WTC11 (cell line): ENCODE results near the gene EFCC1. TPM values are rescaled to one million over a fixed set of nuclear protein-coding genes. Genes with fewer than 3 reads are reported as not detected.

Experiments used
- ATAC-seq: fragments of 200-7000 bp; cut with Tn5 transposase; 2 replicates; pipeline ENCODE4 v1.10.0; 2021; ENCODE audit warnings: mild to moderate bottlenecking, moderate library complexity
- CTCF ChIA-PET: fragments of 300-600 bp; sonication (Branson Sonifier 250); formaldehyde crosslinking; loops from one replicate; lab custom pipeline; 2021; ENCODE audit warnings: antibody characterized with exemption; lab: Charles Lee
- POLR2A ChIA-PET: fragments of 350-600 bp; sonication (Branson Sonifier 250); formaldehyde crosslinking; loops from one replicate; lab custom pipeline; 2021; ENCODE audit warnings: antibody characterized with exemption; lab: Charles Lee
- DNase-seq: peaks from one replicate; pipeline ENCODE4 v3.0.0; 2021; ENCODE audit warnings: low spot score
- H3K27ac Mint-ChIP-seq: 2 replicates; pipeline ENCODE4 v1.8.0; 2021; ENCODE audit warnings: mixed read lengths
- H3K27me3 Mint-ChIP-seq: 2 replicates; pipeline ENCODE4 v1.8.0; 2021; ENCODE audit warnings: low read depth, mild to moderate bottlenecking, moderate library complexity, mixed read lengths
- H3K36me3 Mint-ChIP-seq: 2 replicates; pipeline ENCODE4 v1.8.0; 2021; ENCODE audit warnings: mixed read lengths
- H3K4me1 Mint-ChIP-seq: 2 replicates; pipeline ENCODE4 v1.8.0; 2022; ENCODE audit warnings: mixed read lengths
- H3K4me3 Mint-ChIP-seq: 2 replicates; pipeline ENCODE4 v1.8.0; 2021; ENCODE audit warnings: mild to moderate bottlenecking, moderate library complexity, mixed read lengths
- H3K9me3 Mint-ChIP-seq: 2 replicates; pipeline ENCODE4 v1.8.0; 2021; ENCODE audit warnings: mixed read lengths
- CREM ChIP-seq: sonication (generic); formaldehyde crosslinking; IDR thresholded peaks from 2 replicates; pipeline ENCODE4 v1.8.1; 2022; ENCODE audit warnings: mild to moderate bottlenecking, missing genetic modification reagents, moderate library complexity
- HMGA2 ChIP-seq: fragments of 250-450 bp; sonication (Bioruptor Pico); IDR thresholded peaks from 2 replicates; pipeline ENCODE4 v1.4.0; 2021; ENCODE audit warnings: mild to moderate bottlenecking, moderate library complexity
- NFATC4 ChIP-seq: fragments of 250-450 bp; sonication (Bioruptor Pico); IDR thresholded peaks from 2 replicates; pipeline ENCODE4 v1.9.0; 2021; ENCODE audit warnings: mild to moderate bottlenecking
- SMAD4 ChIP-seq: sonication (generic); formaldehyde crosslinking; IDR thresholded peaks from 2 replicates; pipeline ENCODE4 v1.8.0; 2022; ENCODE audit warnings: mild to moderate bottlenecking, missing genetic modification reagents
- SP1 ChIP-seq: sonication (generic); formaldehyde crosslinking; conservative IDR thresholded peaks from 2 replicates; pipeline ENCODE4 v1.8.1; 2022; ENCODE audit warnings: missing genetic modification reagents
- TP53 ChIP-seq: sonication (generic); formaldehyde crosslinking; IDR thresholded peaks from 2 replicates; pipeline ENCODE4 v1.8.1; 2023; ENCODE audit warnings: mild to moderate bottlenecking, missing genetic modification reagents
- ZNF219 ChIP-seq: sonication (generic); formaldehyde crosslinking; IDR thresholded peaks from 2 replicates; pipeline ENCODE4 v1.8.0; 2023; ENCODE audit warnings: missing genetic modification reagents, mild to moderate bottlenecking, borderline replicate concordance
- ZNF416 ChIP-seq: fragments of 250-450 bp; sonication (Bioruptor Pico); IDR thresholded peaks from 2 replicates; pipeline ENCODE4 v1.9.0; 2021; ENCODE audit warnings: mild to moderate bottlenecking, inconsistent platforms
- total RNA-seq: library from RNA; stranded (reverse); gene quantifications from 3 replicates; pipeline ENCODE4 v1.2.3, GENCODE V29; 2021
- TF ChIP-seq, protein P1 (sequence below): sonication (generic); formaldehyde crosslinking; IDR thresholded peaks from 2 replicates; pipeline ENCODE4 v1.8.1; 2023; ENCODE audit warnings: mild to moderate bottlenecking, missing genetic modification reagents
- TF ChIP-seq, protein P2 (sequence below): fragments of 250-450 bp; sonication (Bioruptor Pico); IDR thresholded peaks from 2 replicates; pipeline ENCODE4 v1.9.0; 2021; ENCODE audit warnings: moderate library complexity, mild to moderate bottlenecking, inconsistent platforms, borderline replicate concordance
- TF ChIP-seq, protein P3 (sequence below): sonication (generic); formaldehyde crosslinking; IDR thresholded peaks from 2 replicates; pipeline ENCODE4 v1.8.1; 2023; ENCODE audit warnings: mild to moderate bottlenecking, missing genetic modification reagents, moderate library complexity
- TF ChIP-seq, protein P4 (sequence below): sonication (generic); formaldehyde crosslinking; IDR thresholded peaks from 2 replicates; pipeline ENCODE4 v1.8.1; 2022; ENCODE audit warnings: mild to moderate bottlenecking, missing genetic modification reagents, moderate library complexity, borderline replicate concordance
- TF ChIP-seq, protein P5 (sequence below): sonication (generic); formaldehyde crosslinking; IDR thresholded peaks from 2 replicates; pipeline ENCODE4 v1.8.0; 2023; ENCODE audit warnings: missing genetic modification reagents, mild to moderate bottlenecking, borderline replicate concordance
- TF ChIP-seq, protein P6 (sequence below): sonication (generic); formaldehyde crosslinking; IDR thresholded peaks from 2 replicates; pipeline ENCODE4 v1.8.0; 2022; ENCODE audit warnings: mild to moderate bottlenecking, missing genetic modification reagents

Gene EFCC1
- total RNA-seq, 1 experiment from 2014 or later, result 0.31 TPM

DNA sequence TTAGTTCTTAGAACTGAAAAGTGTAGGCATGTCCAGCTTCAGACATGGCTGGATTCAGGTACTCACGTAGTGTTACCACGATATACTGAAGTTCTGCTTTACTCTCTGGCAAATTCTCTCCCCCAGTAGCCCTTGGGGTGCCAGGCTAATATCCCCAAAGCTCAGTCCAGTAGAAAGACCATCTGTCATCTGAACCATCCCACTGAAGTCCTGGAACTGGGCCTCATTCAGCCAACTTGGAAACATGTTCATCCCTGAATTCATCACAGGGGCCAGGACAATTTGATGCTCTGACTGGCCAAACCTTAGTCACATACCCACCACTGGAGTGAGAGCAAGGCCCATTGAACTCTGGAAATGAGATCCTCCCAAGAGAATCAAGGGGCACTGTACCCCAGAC is 8.2 kb downstream of the EFCC1 start:
- POLR2A ChIA-PET, result interaction anchor here (0.5 to 1.1 kb wide), 2 partner anchors 8 to 75 kb away, joined by 3 to 4 read pairs; no protein-coding TSS in a partner anchor
- no peak overlapping the region for H3K27ac Mint-ChIP-seq
- CTCF ChIA-PET, result no interaction called here
- H3K4me1 Mint-ChIP-seq, result no peaks in the 10 kb centered on the region
- DNase-seq (no peak), ATAC-seq (no peak)
- peaks cover 4% of the 10 kb centered on the region; the same call in 1 of the 2 replicates for H3K9me3 Mint-ChIP-seq
- H3K36me3 Mint-ChIP-seq, result no peaks in the 10 kb centered on the region
- TF ChIP-seq SP1 (CRISPR knock-in tag) (no peak), ZNF219 (CRISPR knock-in tag) (no peak), CREM (no peak), HMGA2 (CRISPR knock-in tag) (no peak), ZNF416 (CRISPR knock-in tag) (no peak)
- TF ChIP-seq, protein P1, sequence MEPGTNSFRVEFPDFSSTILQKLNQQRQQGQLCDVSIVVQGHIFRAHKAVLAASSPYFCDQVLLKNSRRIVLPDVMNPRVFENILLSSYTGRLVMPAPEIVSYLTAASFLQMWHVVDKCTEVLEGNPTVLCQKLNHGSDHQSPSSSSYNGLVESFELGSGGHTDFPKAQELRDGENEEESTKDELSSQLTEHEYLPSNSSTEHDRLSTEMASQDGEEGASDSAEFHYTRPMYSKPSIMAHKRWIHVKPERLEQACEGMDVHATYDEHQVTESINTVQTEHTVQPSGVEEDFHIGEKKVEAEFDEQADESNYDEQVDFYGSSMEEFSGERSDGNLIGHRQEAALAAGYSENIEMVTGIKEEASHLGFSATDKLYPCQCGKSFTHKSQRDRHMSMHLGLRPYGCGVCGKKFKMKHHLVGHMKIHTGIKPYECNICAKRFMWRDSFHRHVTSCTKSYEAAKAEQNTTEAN (CRISPR knock-in tag), result no peak
- TF ChIP-seq, all 79 proteins: peak for 0
- Mint-ChIP-seq H3K4me3 (no peak overlapping the region), H3K27me3 (peaks cover 42% of the 10 kb centered on the region)

DNA sequence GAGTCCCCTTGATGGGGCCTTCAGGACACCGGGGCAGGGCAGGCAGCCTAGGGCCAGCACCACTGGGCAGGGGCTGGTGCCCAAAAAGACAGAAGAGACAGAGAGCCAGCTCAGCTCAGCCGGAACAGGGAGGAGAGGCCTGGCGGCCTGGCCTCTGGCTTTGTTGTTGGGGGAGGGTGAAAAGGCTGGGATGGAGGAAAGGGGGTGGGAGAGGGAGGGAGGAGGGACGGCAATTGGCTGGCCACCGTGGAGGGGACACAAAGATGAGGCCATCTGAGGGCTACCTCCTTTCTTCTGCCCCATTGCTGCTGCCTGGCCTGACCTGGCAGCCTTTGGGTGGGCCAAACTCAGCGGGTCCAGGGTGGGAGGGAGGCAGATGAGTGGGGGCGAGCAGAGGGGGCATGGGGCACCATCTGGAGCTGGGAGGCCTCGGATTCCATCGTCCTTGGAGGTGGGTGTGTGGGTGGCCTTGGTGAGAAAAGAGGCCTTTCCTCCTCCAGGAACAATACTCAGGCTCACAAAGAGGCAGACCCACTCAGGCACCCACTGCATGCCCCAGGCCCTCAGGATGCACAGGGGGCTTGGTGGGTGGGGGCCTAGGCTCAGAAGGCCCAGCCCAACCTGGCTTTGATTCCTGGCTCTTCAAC is 9.3 kb downstream of the EFCC1 start:
- TF ChIP-seq NFATC4 (CRISPR knock-in tag), result no peak
- TF ChIP-seq, protein P2, sequence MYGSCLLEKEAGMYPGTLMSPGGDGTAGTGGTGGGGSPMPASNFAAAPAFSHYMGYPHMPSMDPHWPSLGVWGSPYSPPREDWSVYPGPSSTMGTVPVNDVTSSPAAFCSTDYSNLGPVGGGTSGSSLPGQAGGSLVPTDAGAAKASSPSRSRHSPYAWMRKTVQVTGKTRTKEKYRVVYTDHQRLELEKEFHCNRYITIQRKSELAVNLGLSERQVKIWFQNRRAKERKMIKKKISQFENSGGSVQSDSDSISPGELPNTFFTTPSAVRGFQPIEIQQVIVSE, result no peak
- TF ChIP-seq, protein P3, sequence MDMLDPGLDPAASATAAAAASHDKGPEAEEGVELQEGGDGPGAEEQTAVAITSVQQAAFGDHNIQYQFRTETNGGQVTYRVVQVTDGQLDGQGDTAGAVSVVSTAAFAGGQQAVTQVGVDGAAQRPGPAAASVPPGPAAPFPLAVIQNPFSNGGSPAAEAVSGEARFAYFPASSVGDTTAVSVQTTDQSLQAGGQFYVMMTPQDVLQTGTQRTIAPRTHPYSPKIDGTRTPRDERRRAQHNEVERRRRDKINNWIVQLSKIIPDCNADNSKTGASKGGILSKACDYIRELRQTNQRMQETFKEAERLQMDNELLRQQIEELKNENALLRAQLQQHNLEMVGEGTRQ (CRISPR knock-in tag), result no peak
- TF ChIP-seq, protein P4, sequence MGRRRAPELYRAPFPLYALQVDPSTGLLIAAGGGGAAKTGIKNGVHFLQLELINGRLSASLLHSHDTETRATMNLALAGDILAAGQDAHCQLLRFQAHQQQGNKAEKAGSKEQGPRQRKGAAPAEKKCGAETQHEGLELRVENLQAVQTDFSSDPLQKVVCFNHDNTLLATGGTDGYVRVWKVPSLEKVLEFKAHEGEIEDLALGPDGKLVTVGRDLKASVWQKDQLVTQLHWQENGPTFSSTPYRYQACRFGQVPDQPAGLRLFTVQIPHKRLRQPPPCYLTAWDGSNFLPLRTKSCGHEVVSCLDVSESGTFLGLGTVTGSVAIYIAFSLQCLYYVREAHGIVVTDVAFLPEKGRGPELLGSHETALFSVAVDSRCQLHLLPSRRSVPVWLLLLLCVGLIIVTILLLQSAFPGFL (CRISPR knock-in tag), result no peak
- TF ChIP-seq, protein P5, sequence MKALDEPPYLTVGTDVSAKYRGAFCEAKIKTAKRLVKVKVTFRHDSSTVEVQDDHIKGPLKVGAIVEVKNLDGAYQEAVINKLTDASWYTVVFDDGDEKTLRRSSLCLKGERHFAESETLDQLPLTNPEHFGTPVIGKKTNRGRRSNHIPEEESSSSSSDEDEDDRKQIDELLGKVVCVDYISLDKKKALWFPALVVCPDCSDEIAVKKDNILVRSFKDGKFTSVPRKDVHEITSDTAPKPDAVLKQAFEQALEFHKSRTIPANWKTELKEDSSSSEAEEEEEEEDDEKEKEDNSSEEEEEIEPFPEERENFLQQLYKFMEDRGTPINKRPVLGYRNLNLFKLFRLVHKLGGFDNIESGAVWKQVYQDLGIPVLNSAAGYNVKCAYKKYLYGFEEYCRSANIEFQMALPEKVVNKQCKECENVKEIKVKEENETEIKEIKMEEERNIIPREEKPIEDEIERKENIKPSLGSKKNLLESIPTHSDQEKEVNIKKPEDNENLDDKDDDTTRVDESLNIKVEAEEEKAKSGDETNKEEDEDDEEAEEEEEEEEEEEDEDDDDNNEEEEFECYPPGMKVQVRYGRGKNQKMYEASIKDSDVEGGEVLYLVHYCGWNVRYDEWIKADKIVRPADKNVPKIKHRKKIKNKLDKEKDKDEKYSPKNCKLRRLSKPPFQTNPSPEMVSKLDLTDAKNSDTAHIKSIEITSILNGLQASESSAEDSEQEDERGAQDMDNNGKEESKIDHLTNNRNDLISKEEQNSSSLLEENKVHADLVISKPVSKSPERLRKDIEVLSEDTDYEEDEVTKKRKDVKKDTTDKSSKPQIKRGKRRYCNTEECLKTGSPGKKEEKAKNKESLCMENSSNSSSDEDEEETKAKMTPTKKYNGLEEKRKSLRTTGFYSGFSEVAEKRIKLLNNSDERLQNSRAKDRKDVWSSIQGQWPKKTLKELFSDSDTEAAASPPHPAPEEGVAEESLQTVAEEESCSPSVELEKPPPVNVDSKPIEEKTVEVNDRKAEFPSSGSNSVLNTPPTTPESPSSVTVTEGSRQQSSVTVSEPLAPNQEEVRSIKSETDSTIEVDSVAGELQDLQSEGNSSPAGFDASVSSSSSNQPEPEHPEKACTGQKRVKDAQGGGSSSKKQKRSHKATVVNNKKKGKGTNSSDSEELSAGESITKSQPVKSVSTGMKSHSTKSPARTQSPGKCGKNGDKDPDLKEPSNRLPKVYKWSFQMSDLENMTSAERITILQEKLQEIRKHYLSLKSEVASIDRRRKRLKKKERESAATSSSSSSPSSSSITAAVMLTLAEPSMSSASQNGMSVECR (CRISPR knock-in tag), result no peak
- TF ChIP-seq SMAD4 (CRISPR knock-in tag), result no peak
- ChIA-PET CTCF (interaction anchor here (0.6 kb wide), 1 partner anchor 75 kb away, joined by 6 read pairs; no protein-coding TSS in a partner anchor), POLR2A (no interaction called here)
- DNase-seq, result no peak
- H3K9me3 Mint-ChIP-seq, result peaks cover 4% of the 10 kb centered on the region; the same call in 1 of the 2 replicates
- no peak overlapping the region for H3K27ac Mint-ChIP-seq
- no peak overlapping the region for H3K4me3 Mint-ChIP-seq
- ATAC-seq, result no peak
- H3K27me3 Mint-ChIP-seq, result peaks cover 30% of the 10 kb centered on the region
- no peaks in the 10 kb centered on the region for H3K36me3 Mint-ChIP-seq
- no peaks in the 10 kb centered on the region for H3K4me1 Mint-ChIP-seq

DNA sequence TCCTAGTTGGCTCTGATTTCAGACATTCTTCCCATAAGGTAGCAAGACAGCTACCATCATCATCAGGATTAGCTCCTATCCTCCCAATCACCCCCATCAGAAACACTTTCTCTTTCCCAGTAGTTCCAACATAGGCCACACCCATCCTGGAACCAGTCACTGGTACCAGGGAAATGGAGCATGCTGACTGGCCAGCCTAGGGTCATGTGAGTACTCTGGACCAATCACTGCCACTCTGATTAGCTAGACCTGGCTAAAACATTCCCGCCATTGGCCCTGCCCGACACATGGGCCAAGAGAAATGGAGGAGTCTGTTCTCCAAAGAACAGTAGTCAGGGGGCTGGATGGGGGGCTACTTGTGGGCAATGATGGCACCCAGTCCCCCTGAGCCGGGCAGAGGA is 12.4 kb downstream of the EFCC1 start:
- Mint-ChIP-seq H3K4me3 (no peak overlapping the region), H3K27ac (no peak overlapping the region), H3K9me3 (peaks cover 4% of the 10 kb centered on the region; the same call in 1 of the 2 replicates)
- CTCF ChIA-PET, result interaction anchor here (0.6 to 2.3 kb wide), 5 partner anchors 14 to 44 kb away, joined by 3 to 13 read pairs (median 3); no protein-coding TSS in a partner anchor
- DNase-seq (no peak), ATAC-seq (peak; percentile 64)
- POLR2A ChIA-PET, result no interaction called here
- TF ChIP-seq, protein P3 (CRISPR knock-in tag), result peak; percentile 37; the same call in 1 of the 2 replicates
- TF ChIP-seq TP53 (CRISPR knock-in tag), result no peak
- TF ChIP-seq, protein P6, sequence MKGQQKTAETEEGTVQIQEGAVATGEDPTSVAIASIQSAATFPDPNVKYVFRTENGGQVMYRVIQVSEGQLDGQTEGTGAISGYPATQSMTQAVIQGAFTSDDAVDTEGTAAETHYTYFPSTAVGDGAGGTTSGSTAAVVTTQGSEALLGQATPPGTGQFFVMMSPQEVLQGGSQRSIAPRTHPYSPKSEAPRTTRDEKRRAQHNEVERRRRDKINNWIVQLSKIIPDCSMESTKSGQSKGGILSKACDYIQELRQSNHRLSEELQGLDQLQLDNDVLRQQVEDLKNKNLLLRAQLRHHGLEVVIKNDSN (CRISPR knock-in tag), result 0 out of 2 replicates have a peak, but pooled peaks have one; percentile 27
- TF ChIP-seq, all 79 proteins: peak for 2
- peaks cover 7% of the 10 kb centered on the region for H3K4me1 Mint-ChIP-seq
- H3K36me3 Mint-ChIP-seq, result no peaks in the 10 kb centered on the region
- H3K27me3 Mint-ChIP-seq, result no peaks in the 10 kb centered on the region; the same call in 1 of the 2 replicates
